Tibial nerve (tissue), 4 donors: ENCODE data around the gene PC.

Experiments
- CTCF ChIP-seq, 5 experiments: fragments of 200-600 bp in 3 of 5; fragments of 450-650 bp in 2 of 5; sonication (generic) in 3 of 5; IDR thresholded peaks; one replicate each; pipeline ENCODE4 v1.5.1; 2016 to 2019; ENCODE audit warnings: antibody characterized with exemption in 5 of 5, mild to moderate bottlenecking in 3 of 5, moderate library complexity in 2 of 5
- EP300 ChIP-seq, 2 donors: sonication (generic); formaldehyde crosslinking; IDR thresholded peaks; one replicate each; pipeline ENCODE4 v1.6.1; 2017; ENCODE audit warnings: antibody characterized with exemption in 2 of 2, mild to moderate bottlenecking in 1 of 2
- POLR2A ChIP-seq, 2 donors: fragments of 450-650 bp; IDR thresholded peaks; one replicate each; pipeline ENCODE4 v1.6.1; 2017; ENCODE audit warnings: antibody characterized with exemption in 2 of 2, mild to moderate bottlenecking in 2 of 2, moderate library complexity in 2 of 2

- no peak for TF ChIP-seq CTCF (IDR thresholded peaks at IDR 0.05)
- no peak for TF ChIP-seq POLR2A (IDR thresholded peaks at IDR 0.05)
- no peak for TF ChIP-seq EP300 (IDR thresholded peaks at IDR 0.05)
Measured at GRCh38 chr11:66971488-66971887, 13.3 kb upstream of the PC start.
